IPS DF 6.9 (cell line): Measurements from ENCODE around the gene ELK3.
A peak's percentile ranks its signal among the peaks of the same experiment; 100 is the strongest.
"Not testable (repeated sequence)": the region's sequence is repeated elsewhere in the genome, so short reads cannot be mapped to it uniquely, and the experiment has no call there.

ENCODE experiments used
- DNase-seq: peaks from one replicate; pipeline ENCODE4 v3.0.0-alpha.2; 2013; ENCODE audit warnings: low read depth, low spot score
- H3K27ac ChIP-seq: one replicate; pipeline ENCODE4 v1.5.1; 2013; ENCODE audit warnings: low read length, control low read depth
- H3K27me3 ChIP-seq: 2 replicates; pipeline ENCODE4 v1.6.1; 2013; ENCODE audit warnings: mild to moderate bottlenecking, low read length; ENCODE audit not compliant: control insufficient read depth, insufficient read depth
- H3K36me3 ChIP-seq: 2 replicates; pipeline ENCODE4 v1.6.1; 2013; ENCODE audit warnings: low read length; ENCODE audit not compliant: control insufficient read depth, insufficient read depth
- H3K4me1 ChIP-seq: 2 replicates; pipeline ENCODE4 v1.6.1; 2013; ENCODE audit warnings: low read length; ENCODE audit not compliant: control insufficient read depth, insufficient read depth
- H3K4me3 ChIP-seq: 2 replicates; pipeline ENCODE4 v1.5.1; 2013; ENCODE audit warnings: mild to moderate bottlenecking, low read length
- H3K9me3 ChIP-seq: 2 replicates; pipeline ENCODE4 v1.6.1; 2013; ENCODE audit warnings: low read length, inconsistent platforms; ENCODE audit not compliant: control insufficient read depth, insufficient read depth
- WGBS: extraction: QIAGEN DNeasy Blood & Tissue Kit; methylation state at CpG from one replicate; pipeline ENCODE4 v1.1.7; 2013; ENCODE audit warnings: mixed read lengths, missing lambda C conversion rate; ENCODE audit not compliant: insufficient read length, insufficient coverage; 5-methylcytosine and 5-hydroxymethylcytosine counted together

Gene ELK3

DNA sequence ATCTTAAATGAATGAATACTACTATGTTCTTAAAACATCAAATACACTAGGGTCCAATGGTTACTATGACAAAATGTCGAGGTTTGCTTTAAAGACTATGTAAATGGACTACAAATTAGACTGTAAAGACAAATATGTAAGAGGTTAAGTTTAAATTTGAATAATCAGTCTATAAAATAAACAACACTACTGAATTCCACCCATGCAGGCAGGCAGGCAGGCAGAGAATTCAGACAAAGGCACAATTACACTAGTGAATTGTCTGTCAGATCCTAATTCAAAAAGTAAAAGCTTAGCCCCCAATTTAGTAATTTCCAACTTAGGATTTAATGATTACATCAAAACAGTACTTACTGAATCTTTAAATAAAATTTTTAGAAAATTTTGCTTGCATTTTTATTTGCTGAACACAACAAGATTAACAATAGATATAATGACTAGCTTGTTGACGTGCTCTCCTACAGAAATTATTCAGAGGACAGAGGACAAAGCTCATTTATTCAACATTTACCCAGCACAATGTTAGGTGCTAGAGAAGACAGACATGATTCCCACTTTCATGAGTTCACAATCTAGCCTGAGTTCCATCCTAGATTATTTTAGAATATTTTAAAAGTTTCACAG is 108.6 kb downstream of the ELK3 start:
- H3K4me1 ChIP-seq = no peaks in the 10 kb centered on the region
- WGBS = no CpG with 5 or more reads among the region's 2 CpGs
- no peak overlapping the region for H3K4me3 ChIP-seq
- no peaks in the 10 kb centered on the region for H3K36me3 ChIP-seq
- DNase-seq = no peak
- H3K9me3 ChIP-seq = no peaks in the 10 kb centered on the region
- no peaks in the 10 kb centered on the region for H3K27me3 ChIP-seq
- H3K27ac ChIP-seq = no peak overlapping the region

DNA sequence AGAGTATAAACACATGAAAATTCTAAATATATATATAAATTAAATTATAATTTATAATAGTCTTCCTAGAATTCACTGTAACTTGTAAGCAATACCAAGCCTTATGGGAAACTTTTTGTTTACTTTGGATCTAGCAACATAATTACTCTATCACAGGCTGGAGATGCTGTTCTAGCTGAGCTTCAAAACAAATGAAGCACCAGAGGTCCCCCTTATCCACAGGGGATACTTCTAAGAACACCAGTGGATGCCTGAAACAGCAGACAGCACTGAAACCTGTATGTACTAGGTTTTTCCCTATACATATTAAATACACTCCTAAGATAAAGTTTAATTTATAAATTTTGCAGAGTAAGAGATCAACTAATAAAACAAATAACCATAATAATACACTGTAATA is 109.5 kb downstream of the ELK3 start:
- Histone ChIP-seq H3K27me3 (no peaks in the 10 kb centered on the region), H3K36me3 (no peaks in the 10 kb centered on the region), H3K4me3 (no peak overlapping the region), H3K4me1 (no peaks in the 10 kb centered on the region), H3K27ac (no peak overlapping the region), H3K9me3 (no peaks in the 10 kb centered on the region)
- DNase-seq = no peak

DNA sequence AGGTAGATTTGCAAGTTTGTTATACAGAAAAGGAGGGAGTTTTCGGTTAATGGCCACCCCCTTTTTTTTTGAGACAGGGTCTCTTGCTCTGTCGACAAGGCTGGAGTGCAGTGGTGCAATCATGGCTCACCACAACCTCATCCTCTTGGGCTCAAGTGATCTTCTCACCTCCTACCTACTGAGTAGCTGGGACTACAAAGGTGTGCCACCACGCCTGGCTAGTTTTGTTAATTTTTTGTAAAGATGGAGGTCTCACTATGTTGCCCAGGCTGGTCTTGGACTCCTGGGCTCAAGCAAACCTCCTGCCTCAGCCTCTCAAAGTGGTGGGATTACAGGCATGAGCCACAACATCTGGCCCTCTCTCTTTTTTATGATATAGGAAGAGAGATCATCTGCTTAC is 111.5 kb downstream of the ELK3 start:
- H3K36me3 ChIP-seq = no peaks in the 10 kb centered on the region
- no peaks in the 10 kb centered on the region for H3K9me3 ChIP-seq
- H3K27me3 ChIP-seq = no peaks in the 10 kb centered on the region
- no CpG with 5 or more reads among the region's 3 CpGs for WGBS
- no peaks in the 10 kb centered on the region for H3K4me1 ChIP-seq
- no peak for DNase-seq
- H3K4me3 ChIP-seq = no peak overlapping the region
- no peak overlapping the region for H3K27ac ChIP-seq

DNA sequence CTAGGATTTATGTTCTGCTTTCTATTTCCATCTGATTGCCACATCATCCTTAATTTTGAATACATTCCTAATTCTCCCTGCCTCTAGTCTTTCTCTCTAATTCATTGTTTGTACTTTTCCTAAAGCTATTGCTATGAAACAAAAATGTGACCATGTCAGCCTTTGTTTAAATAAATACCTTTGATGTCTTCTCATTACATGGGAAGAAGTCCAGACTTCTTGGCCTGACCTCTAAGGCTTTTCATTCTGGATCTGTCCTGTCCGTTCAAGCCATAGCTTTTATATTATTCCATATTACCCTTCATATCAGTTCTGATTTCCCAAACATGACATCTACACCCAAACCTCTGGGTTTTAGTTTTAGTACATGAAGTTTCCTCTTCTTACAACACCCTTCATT is 114.7 kb downstream of the ELK3 start:
- no peak for DNase-seq
- no CpG with 5 or more reads among the region's 1 CpG for WGBS
- no peak overlapping the region for H3K4me3 ChIP-seq
- H3K27ac ChIP-seq = no peak overlapping the region
- H3K36me3 ChIP-seq = no peaks in the 10 kb centered on the region
- H3K27me3 ChIP-seq = no peaks in the 10 kb centered on the region
- H3K4me1 ChIP-seq = no peaks in the 10 kb centered on the region
- no peaks in the 10 kb centered on the region for H3K9me3 ChIP-seq

DNA sequence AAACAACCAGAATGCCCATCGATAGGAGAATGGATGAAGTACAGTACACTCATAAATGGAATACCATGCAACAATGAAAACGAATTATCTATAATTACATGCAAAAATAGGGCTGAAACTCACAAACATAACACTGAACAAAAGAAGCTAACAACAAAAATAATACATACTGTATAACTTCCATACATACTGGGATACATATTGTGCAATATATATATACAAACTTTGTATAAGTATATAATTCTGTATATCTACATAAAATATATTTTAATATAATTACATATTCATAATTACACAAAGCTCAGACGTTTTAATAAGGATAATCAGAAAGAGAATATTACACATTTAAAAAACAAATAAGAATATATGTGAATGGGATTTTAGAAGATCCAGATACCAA is 115.9 kb downstream of the ELK3 start:
- Histone ChIP-seq H3K4me3 (no peak overlapping the region), H3K9me3 (no peaks in the 10 kb centered on the region), H3K27ac (no peak overlapping the region), H3K36me3 (no peaks in the 10 kb centered on the region), H3K4me1 (no peaks in the 10 kb centered on the region), H3K27me3 (no peaks in the 10 kb centered on the region)
- no peak for DNase-seq
- no CpG with 5 or more reads among the region's 3 CpGs for WGBS

DNA sequence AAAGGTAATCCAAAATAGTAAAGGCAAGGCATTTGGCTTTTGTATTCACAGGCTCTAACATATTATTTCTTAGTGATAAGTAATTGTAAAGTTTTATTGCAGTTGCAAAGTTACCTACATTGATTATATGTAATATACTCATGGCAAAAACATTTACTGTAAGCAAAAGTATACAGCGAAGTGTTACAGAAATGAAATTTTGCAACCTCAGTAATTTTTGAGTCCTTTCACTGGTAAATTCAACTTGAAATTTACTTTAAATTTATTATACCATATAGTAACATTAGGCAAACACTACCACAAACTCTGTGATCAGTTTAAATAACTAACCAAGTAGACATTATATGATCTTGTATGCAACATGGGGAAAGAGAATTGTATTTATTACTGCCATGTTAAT is 117.0 kb downstream of the ELK3 start:
- no peak overlapping the region for H3K4me3 ChIP-seq
- no peak overlapping the region for H3K27ac ChIP-seq
- no CpG with 5 or more reads among the region's 1 CpG for WGBS
- no peaks in the 10 kb centered on the region for H3K4me1 ChIP-seq
- H3K9me3 ChIP-seq = no peaks in the 10 kb centered on the region
- no peak for DNase-seq
- no peaks in the 10 kb centered on the region for H3K27me3 ChIP-seq
- H3K36me3 ChIP-seq = no peaks in the 10 kb centered on the region

DNA sequence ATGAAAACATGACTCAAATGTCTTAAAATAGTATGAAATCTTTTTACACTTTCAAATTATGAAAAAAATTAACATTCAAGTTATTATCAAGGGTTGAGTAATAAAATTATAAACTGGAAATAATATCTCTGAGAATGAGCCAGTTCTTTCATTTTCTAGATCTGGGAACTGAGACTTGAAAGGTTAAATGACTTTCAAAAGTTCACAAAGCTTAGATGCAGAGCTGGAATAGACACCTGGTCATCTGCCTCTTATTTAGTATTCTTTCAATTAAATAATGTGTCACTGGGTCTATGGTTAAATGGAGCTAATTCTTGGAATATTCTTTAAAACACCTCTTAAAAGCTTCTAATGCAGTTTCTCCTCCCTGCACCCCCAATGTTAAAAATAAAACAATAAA is 119.4 kb downstream of the ELK3 start:
- DNase-seq = no peak
- H3K4me1 ChIP-seq = no peaks in the 10 kb centered on the region
- no peaks in the 10 kb centered on the region for H3K9me3 ChIP-seq
- H3K4me3 ChIP-seq = no peak overlapping the region
- no peaks in the 10 kb centered on the region for H3K36me3 ChIP-seq
- no peak overlapping the region for H3K27ac ChIP-seq
- no peaks in the 10 kb centered on the region for H3K27me3 ChIP-seq

DNA sequence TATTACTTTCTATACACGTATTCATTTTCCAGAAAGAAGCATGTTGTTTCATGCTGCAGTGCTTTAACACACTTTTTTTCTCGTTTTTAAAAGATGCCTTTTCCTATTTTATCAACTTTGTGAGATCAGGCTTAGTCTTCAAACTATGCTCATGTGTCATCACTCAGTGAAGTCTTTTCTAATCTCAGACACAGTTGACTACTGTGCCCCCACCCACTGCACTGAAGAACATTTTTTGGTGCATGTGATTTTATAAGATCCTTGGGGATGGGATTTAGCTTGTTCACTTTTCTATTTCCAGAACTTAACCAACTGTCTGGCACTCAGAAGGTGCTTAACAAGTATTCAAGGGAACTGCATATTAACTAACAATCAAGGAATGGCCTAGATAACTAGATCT is 120.5 kb downstream of the ELK3 start:
- no peak for DNase-seq
- no peaks in the 10 kb centered on the region for H3K27me3 ChIP-seq
- no CpG with 5 or more reads among the region's 2 CpGs for WGBS

DNA sequence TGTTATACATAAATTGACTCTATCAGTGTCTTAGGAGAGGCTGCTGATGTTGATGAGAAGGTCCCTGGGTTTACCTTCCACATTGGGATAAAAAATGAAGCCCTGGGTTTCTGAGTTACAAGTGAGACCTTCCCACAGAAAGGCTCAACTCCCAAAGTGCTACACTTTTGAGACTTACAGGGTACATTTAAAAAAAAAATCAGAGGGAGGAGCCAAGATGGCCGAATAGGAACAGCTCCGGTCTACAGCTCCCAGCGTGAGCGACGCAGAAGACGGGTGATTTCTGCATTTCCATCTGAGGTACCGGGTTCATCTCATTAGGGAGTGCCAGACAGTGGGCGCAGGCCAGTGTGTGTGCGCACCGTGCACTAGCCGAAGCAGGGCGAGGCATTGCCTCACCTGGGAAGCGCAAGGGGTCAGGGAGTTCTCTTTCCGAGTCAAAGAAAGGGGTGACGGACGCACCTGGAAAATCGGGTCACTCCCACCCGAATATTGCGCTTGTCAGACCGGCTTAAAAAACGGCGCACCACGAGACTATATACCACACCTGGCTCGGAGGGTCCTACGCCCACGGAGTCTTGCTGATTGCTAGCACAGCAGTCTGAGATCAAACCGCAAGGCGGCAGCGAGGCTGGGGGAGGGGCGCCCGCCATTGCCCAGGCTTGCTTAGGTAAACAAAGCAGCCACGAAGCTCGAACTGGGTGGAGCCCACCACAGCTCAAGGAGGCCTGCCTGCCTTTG is 121.7 kb downstream of the ELK3 start:
- H3K4me3 ChIP-seq = peak overlapping the region; percentile 50; the same call in 1 of the 2 replicates
- no CpG with 5 or more reads among the region's 33 CpGs for WGBS
- H3K9me3 ChIP-seq, H3K27me3 ChIP-seq, H3K27ac ChIP-seq, DNase-seq, H3K4me1 ChIP-seq, H3K36me3 ChIP-seq: not testable (repeated sequence)

More for the DNA sequence above, 120.5 kb downstream of the ELK3 start:
- Histone ChIP-seq H3K36me3 (no peaks in the 10 kb centered on the region), H3K27ac (no peak overlapping the region), H3K9me3 (no peaks in the 10 kb centered on the region), H3K4me3 (no peak overlapping the region), H3K4me1 (no peaks in the 10 kb centered on the region)

DNA sequence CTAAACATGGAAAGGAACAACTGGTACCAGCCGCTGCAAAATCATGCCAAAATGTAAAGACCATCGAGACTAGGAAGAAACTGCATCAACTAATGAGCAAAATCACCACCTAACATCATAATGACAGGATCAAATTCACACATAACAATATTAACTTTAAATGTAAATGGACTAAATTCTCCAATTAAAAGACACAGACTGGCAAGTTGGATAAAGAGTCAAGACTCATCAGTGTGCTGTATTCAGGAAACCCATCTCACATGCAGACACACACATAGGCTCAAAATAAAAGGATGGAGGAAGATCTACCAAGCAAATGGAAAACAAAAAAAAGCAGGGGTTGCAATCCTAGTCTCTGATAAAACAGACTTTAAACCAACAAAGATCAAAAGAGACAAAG is 123.6 kb downstream of the ELK3 start:
- DNase-seq, H3K27ac ChIP-seq, H3K9me3 ChIP-seq, H3K36me3 ChIP-seq, H3K4me3 ChIP-seq, H3K4me1 ChIP-seq, H3K27me3 ChIP-seq: not testable (repeated sequence)
- WGBS = no CpG with 5 or more reads among the region's 2 CpGs
